GM12874 (cell line): Measurements from ENCODE around the gene BIN1.

Experiments used
- CTCF ChIP-seq: IDR thresholded peaks from 2 replicates; pipeline ENCODE4 v1.5.1; 2011; ENCODE audit warnings: low read depth, mild to moderate bottlenecking, control low read depth, low read length, moderate library complexity; ENCODE audit not compliant: insufficient read depth

Gene BIN1

DNA sequence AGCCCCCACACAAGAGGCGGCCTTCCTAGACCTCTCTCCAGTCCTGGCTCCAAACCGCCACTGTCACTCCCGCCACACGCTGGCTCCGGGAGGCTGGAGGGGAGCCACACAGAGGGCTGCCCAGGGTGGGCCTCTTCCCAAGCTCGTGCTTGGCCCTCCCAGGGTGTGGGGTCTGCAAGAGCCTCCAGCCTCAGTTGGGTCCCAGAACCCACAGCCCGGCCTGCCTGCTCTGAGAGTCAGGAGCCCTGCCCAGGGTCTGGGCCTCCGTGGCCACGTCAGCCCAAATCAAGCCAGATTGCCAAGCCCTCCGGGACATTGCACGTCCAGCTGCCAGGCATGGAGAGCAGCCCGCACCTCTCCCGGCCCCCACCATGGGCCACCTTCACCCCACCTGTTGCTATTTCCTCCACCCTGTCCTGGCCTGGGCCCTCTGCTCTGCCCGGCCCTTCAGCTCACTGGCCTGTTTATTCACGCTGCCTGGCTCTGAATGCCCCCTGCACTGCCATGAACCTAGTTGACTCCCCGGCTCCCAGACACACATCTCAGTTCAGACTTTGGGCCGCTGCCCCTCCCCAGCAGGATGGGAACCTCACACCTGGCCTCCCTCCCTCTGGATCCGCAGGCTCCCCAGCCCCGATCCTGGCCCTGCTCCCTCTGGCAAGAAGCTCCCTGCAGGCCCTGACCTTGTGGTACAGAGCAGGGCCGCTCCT is 61.0 kb downstream of the BIN1 start:
- no peak for TF ChIP-seq CTCF

GRCh38 chr2:127044977-127045661 is 61.8 kb downstream of the BIN1 start:
- no peak for TF ChIP-seq CTCF

DNA sequence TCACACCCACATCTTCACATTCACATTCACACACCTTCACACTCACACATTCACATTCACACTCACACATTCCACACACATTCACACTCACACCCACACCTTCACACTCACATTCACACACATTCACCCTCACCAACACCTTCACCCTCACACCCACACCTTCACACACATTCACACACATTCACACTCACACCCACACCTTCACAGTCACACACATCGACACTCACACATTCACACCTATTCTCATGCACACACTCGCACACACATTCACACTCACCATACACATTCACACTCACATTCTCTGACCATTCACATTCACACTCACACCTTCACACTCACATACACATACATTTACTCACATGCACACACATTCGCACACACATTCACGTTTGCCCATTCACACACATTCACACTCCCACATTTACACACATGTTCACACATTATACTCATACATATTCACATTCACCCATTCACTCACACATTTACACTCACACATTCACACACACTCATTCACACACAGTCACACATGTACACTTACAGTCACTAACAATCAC is 62.7 kb downstream of the BIN1 start:
- no peak for TF ChIP-seq CTCF

DNA sequence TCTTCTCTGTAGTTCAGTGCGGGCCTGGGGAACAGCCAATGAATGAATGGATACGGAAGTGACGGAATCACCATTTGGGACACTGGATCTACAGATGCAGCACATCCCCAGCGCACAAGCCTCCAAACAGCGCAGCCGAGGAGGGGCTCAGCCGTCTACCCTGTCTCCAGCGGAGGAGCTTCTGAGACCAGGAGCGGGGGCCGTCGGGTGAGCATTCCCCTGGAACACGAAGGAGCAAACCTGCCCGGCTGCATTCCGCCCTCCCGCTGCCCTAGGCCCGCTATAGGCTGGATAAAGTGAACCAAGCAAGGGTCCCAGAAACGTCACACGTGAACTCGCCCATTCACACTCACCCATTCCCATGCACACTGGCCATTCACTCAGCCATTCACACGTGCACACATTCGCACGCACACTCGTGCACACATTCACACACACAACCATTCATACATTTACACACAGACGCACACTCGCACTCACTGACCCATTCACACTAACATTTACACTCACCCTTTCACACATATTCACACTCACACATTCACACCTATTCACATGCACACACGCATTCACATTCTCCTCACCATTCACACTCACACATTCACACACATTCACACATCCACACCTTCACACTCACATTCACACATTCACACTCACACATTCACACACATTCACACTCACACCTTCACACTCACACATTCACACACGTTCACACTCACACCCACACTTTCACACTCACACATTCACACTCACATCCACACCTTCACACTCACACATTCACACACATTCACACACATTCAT is 63.4 kb downstream of the BIN1 start:
- no peak for TF ChIP-seq CTCF

DNA sequence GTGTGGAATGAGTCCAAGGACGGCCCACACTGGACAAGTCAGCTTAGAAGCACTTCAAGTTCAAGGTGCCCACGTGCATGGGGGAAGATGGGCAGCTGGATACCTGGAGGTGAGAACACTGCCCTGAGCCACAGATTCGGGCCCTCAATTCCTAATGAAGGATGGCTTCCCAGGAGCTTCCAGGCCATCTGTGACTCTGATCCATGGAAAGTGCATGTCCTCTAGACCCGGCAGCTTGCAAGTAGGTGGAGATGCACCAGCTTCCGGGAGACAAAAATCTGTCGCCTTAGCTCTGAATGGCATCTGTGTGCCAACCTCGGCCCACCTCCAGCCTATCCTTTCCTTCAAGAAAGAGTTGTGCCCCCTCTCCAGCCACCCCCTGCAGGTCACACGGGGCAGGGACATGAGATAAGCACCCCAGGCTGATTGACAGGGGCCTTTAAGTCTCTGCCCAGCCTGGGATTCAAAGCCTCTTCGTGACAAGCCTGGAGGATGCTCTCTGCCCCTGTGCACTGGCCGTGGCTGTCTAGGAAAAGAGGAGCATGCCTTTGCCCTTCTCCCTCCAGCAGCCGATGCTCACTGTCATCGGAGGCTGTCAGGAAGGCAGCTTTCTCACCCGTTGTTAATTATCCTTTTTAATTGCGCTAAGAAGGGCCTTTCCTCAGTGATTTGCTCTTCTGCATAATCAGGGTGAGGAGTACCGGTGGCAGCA is 65.5 kb downstream of the BIN1 start:
- TF ChIP-seq CTCF = no peak

- TF ChIP-seq CTCF = no peak
Observed at GRCh38 chr2:127040169-127040568, 66.8 kb downstream of the BIN1 start.
